ENCODE results near the gene ARG1.

ARG1 gene

GRCh38 chr6:131587909-131588308, 14.9 kb downstream of the ARG1 start:
- DNase-seq = no peak

- no peak for DNase-seq
These were observed 15.6 kb downstream of the ARG1 start for GRCh38 chr6:131588643-131589042.

- DNase-seq = no peak
These were observed 19.9 kb downstream of the ARG1 start for GRCh38 chr6:131592935-131593334.

GRCh38 chr6:131594074-131594473, 21.0 kb downstream of the ARG1 start:
- no peak for DNase-seq

GRCh38 chr6:131597446-131597845, 24.4 kb downstream of the ARG1 start:
- no peak for DNase-seq

GRCh38 chr6:131600716-131601115, 27.7 kb downstream of the ARG1 start:
- no peak for DNase-seq

GRCh38 chr6:131602781-131603312, 29.8 kb downstream of the ARG1 start:
- no peak for DNase-seq

GRCh38 chr6:131613296-131613925, 40.4 kb downstream of the ARG1 start:
- DNase-seq = no peak

- DNase-seq = no peak
These were observed 42.2 kb downstream of the ARG1 start for GRCh38 chr6:131615275-131615674.

GRCh38 chr6:131627724-131628682, 55.0 kb downstream of the ARG1 start, which contains the start of gene MED23:
TSS of gene MED23 (minus strand) at chr6:131628242. CDS start at chr6:131628049, 193 bp downstream.
- peak; percentile 94 for DNase-seq

- DNase-seq = no peak
These were observed 55.7 kb downstream of the ARG1 start for GRCh38 chr6:131628726-131629125.

GRCh38 chr6:131629651-131630050, 56.6 kb downstream of the ARG1 start:
- no peak for DNase-seq

- DNase-seq = no peak
These were observed 58.7 kb downstream of the ARG1 start for GRCh38 chr6:131631625-131632289.
